Ascending aorta (tissue), 2 donors: Measurements from ENCODE around the gene ZFPL1. TPM values are rescaled to one million over a fixed set of nuclear protein-coding genes. Genes with fewer than 3 reads are reported as not detected.

Experiments
- DNase-seq, 2 donors: peaks; one replicate each; pipeline ENCODE4 v3.0.0-alpha.2; 2019; ENCODE audit warnings: low spot score in 2 of 2
- H3K27ac ChIP-seq, 2 donors: fragments of 200-600 bp; sonication (generic); one replicate each; pipeline ENCODE4 v1.5.1; 2016 to 2017; ENCODE audit warnings: mild to moderate bottlenecking in 1 of 2
- H3K27me3 ChIP-seq: fragments of 200-600 bp; sonication (generic); one replicate; pipeline ENCODE4 v1.5.1; 2017
- H3K36me3 ChIP-seq, 2 donors: fragments of 200-600 bp; sonication (generic); one replicate each; pipeline ENCODE4 v1.5.1; 2016
- H3K4me1 ChIP-seq, 2 donors: fragments of 200-600 bp; sonication (generic); one replicate each; pipeline ENCODE4 v1.5.1; 2016 to 2017; ENCODE audit warnings: mild to moderate bottlenecking in 1 of 2
- H3K4me3 ChIP-seq, 2 donors: fragments of 200-600 bp; sonication (generic); one replicate each; pipeline ENCODE4 v1.5.1; 2016 to 2017; ENCODE audit warnings: mild to moderate bottlenecking in 1 of 2
- H3K9me3 ChIP-seq, 2 donors: fragments of 200-600 bp; sonication (generic); one replicate each; pipeline ENCODE4 v1.5.1; 2016
- CTCF ChIP-seq, 3 experiments: fragments of 200-600 bp in 2 of 3; fragments of 450-650 bp in 1 of 3; sonication (generic) in 2 of 3; IDR thresholded peaks; one replicate each; pipeline ENCODE4 v1.5.1; 2016 to 2019; ENCODE audit warnings: antibody characterized with exemption in 3 of 3, mild to moderate bottlenecking in 1 of 3, moderate library complexity in 1 of 3
- intact Hi-C: fragments of 100-400 bp; cut with DNase I; formaldehyde crosslinking; loops from one replicate; pipeline ENCODE4 v1.15.1; 2023
- total RNA-seq: library from RNA; depleted of rRNA; stranded (reverse); fragments of >200 nt; gene quantifications from one replicate; pipeline ENCODE4 v1.1.0, GENCODE V29; 2016

Gene ZFPL1
- total RNA-seq, 1 donor from 2014 or later = 93.6 TPM

GRCh38 chr11:65057526-65057925 is 26.5 kb upstream of the ZFPL1 start:
- no peaks in the 10 kb centered on the region for H3K36me3 ChIP-seq
- no peaks in the 10 kb centered on the region for H3K27me3 ChIP-seq
- H3K4me1 ChIP-seq = no peaks in the 10 kb centered on the region
- intact Hi-C loops = no loop called here
- no peaks in the 10 kb centered on the region for H3K9me3 ChIP-seq
- no peak for DNase-seq
- no peak overlapping the region for H3K4me3 ChIP-seq
- no peak overlapping the region for H3K27ac ChIP-seq
- TF ChIP-seq CTCF (IDR thresholded peaks at IDR 0.05) = no peak

GRCh38 chr11:65058012-65058411 is 26.0 kb upstream of the ZFPL1 start:
- Histone ChIP-seq H3K27me3 (no peaks in the 10 kb centered on the region), H3K36me3 (no peaks in the 10 kb centered on the region), H3K9me3 (no peaks in the 10 kb centered on the region), H3K27ac (no peak overlapping the region), H3K4me3 (no peak overlapping the region), H3K4me1 (no peaks in the 10 kb centered on the region)
- intact Hi-C loops = no loop called here
- no peak for TF ChIP-seq CTCF (IDR thresholded peaks at IDR 0.05)
- no peak for DNase-seq

GRCh38 chr11:65058419-65059054 is 25.5 kb upstream of the ZFPL1 start, which contains the start of gene NAALADL1:
NAALADL1 (minus strand) TSS chr11:65058553; CDS start chr11:65058521, 32 bp downstream.
- no peak within 1 kb of the TSS for H3K4me3 ChIP-seq
- H3K36me3 ChIP-seq = no peaks in the 10 kb centered on the region
- no peaks in the 10 kb centered on the region for H3K4me1 ChIP-seq
- no peak within 1 kb of the TSS for H3K27ac ChIP-seq
- H3K27me3 ChIP-seq = no peaks in the 10 kb centered on the region
- no peaks in the 10 kb centered on the region for H3K9me3 ChIP-seq
- intact Hi-C loops = no loop called here
- no peak for DNase-seq
- no peak for TF ChIP-seq CTCF (IDR thresholded peaks at IDR 0.05)

GRCh38 chr11:65059523-65059922 is 24.5 kb upstream of the ZFPL1 start:
- DNase-seq = no peak
- Histone ChIP-seq H3K4me3 (no peak overlapping the region), H3K27me3 (no peaks in the 10 kb centered on the region), H3K9me3 (no peaks in the 10 kb centered on the region), H3K4me1 (no peaks in the 10 kb centered on the region), H3K36me3 (no peaks in the 10 kb centered on the region), H3K27ac (no peak overlapping the region)
- intact Hi-C loops = no loop called here
- TF ChIP-seq CTCF (IDR thresholded peaks at IDR 0.05) = no peak

- Histone ChIP-seq H3K27me3 (no peaks in the 10 kb centered on the region), H3K4me1 (no peaks in the 10 kb centered on the region), H3K9me3 (no peaks in the 10 kb centered on the region), H3K36me3 (no peaks in the 10 kb centered on the region), H3K27ac (no peak overlapping the region), H3K4me3 (no peak overlapping the region)
- no peak for TF ChIP-seq CTCF (IDR thresholded peaks at IDR 0.05)
- DNase-seq = no peak
- intact Hi-C loops = no loop called here
Measured at GRCh38 chr11:65059959-65060824, 23.8 kb upstream of the ZFPL1 start.
